IPS-15b (cell line): ENCODE data around the gene TBC1D5.

Experiments
- H3K27me3 ChIP-seq: one replicate; pipeline ENCODE4 v1.6.1; 2013; ENCODE audit warnings: low read length; ENCODE audit not compliant: control insufficient read depth, insufficient read depth
- H3K36me3 ChIP-seq: one replicate; pipeline ENCODE4 v1.6.1; 2013; ENCODE audit warnings: low read length; ENCODE audit not compliant: control insufficient read depth, insufficient read depth
- H3K4me1 ChIP-seq: one replicate; pipeline ENCODE4 v1.6.1; 2013; ENCODE audit warnings: mild to moderate bottlenecking, low read length; ENCODE audit not compliant: control insufficient read depth, insufficient read depth
- H3K4me3 ChIP-seq: one replicate; pipeline ENCODE4 v1.5.1; 2013; ENCODE audit warnings: low read depth, low read length
- H3K9ac ChIP-seq: one replicate; pipeline ENCODE4 v1.6.1; 2013; ENCODE audit warnings: low read depth, mild to moderate bottlenecking, low read length
- H3K9me3 ChIP-seq: one replicate; pipeline ENCODE4 v1.6.1; 2013; ENCODE audit warnings: mild to moderate bottlenecking, low read length; ENCODE audit not compliant: control insufficient read depth, insufficient read depth

TBC1D5 gene

GRCh38 chr3:17157713-17158112 is 584.7 kb downstream of the TBC1D5 start:
- H3K4me1 ChIP-seq, result no peaks in the 10 kb centered on the region
- peaks cover 4% of the 10 kb centered on the region for H3K36me3 ChIP-seq
- no peak overlapping the region for H3K9ac ChIP-seq
- H3K4me3 ChIP-seq, result no peak overlapping the region
- H3K9me3 ChIP-seq, result no peaks in the 10 kb centered on the region
- no peaks in the 10 kb centered on the region for H3K27me3 ChIP-seq

DNA sequence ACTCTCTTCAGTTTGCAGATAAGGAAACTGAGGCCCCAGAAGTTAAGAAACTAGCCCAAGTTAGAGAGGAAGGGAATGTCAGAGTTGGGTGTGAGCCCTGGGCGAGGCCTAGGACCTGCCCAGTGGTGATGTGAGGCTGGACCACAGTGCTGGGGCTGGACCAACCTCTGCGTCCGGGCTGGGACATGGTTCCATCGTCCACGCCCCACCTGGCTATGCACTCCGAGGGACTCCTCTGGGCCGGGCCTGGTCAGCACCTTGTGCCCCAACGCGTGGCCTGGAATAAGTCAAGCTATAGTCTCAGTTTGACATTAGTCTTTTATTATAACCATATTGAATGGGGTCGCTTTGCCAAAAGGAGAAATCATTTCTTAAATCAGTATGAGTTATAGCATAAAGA is 585.6 kb downstream of the TBC1D5 start:
- Histone ChIP-seq H3K4me1 (no peaks in the 10 kb centered on the region), H3K4me3 (no peak overlapping the region), H3K9ac (no peak overlapping the region), H3K27me3 (no peaks in the 10 kb centered on the region), H3K9me3 (no peaks in the 10 kb centered on the region), H3K36me3 (peaks cover 4% of the 10 kb centered on the region)

DNA sequence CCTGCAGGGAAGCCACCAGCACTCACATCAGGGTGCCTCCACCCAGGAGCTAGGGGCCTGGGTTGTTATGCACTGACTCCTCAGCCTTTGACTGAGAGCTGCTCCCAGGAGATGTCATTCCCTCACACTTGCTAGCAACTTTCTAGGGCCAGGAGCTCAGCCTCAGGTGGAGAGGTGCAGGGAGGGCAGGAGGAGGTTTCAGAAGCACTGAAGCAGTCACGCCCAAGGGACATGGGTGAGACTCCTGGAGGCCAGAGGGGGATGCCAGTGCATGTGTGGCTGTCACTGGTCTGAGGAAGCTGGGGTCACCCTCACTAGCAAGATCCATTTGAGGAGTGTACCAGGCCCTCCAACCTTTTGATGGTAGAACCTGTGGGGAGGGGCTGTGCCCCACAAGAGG is 586.5 kb downstream of the TBC1D5 start:
- Histone ChIP-seq H3K9ac (no peak overlapping the region), H3K27me3 (no peaks in the 10 kb centered on the region), H3K4me3 (no peak overlapping the region), H3K36me3 (peaks cover 4% of the 10 kb centered on the region), H3K4me1 (no peaks in the 10 kb centered on the region), H3K9me3 (no peaks in the 10 kb centered on the region)

DNA sequence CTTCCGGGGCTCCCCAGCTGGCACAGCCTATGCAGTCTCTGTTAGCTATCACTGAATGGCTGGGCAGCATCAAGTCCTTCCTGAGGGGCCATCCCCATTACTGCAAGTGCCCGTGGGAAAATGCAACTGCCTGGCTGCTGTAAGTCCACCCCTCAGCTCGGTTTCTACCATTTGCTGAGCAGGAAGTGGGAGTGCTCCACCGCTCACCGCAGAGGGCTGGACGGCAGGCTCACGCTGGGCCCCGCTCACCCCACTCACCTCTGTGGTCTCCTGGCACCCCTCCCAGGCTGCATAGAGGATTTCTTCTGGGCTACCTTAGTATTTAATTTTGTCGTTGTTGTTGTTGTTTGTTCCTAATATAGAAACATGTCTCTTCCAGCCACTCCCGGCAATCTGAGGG is 587.5 kb downstream of the TBC1D5 start:
- Histone ChIP-seq H3K4me3 (no peak overlapping the region), H3K9ac (no peak overlapping the region), H3K27me3 (no peaks in the 10 kb centered on the region), H3K36me3 (peaks cover 4% of the 10 kb centered on the region), H3K4me1 (no peaks in the 10 kb centered on the region), H3K9me3 (no peaks in the 10 kb centered on the region)

- no peak overlapping the region for H3K9ac ChIP-seq
- H3K36me3 ChIP-seq, result peaks cover 4% of the 10 kb centered on the region
Observed at GRCh38 chr3:17154221-17154620, 588.2 kb downstream of the TBC1D5 start.

DNA sequence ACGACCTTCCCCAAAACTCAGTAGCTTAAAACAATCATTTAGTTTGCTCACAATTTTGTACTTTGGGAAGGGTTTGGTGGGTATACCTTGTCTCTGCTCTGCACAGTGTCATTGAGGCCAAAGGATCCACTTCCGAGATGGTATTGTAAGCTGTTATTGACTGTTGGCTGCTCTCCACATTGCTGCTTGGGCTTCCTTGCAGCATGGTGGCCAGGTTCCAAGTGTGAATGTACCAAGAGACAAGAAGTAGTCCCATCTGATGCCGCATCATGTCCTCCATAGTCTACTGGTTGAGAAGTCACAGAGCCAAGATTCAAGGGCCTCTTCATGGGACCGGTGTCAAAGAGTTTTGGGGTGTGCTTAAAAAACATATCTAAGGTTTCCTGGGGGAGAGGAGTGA is 589.2 kb downstream of the TBC1D5 start:
- Histone ChIP-seq H3K9ac (no peak overlapping the region), H3K27me3 (no peaks in the 10 kb centered on the region), H3K4me1 (no peaks in the 10 kb centered on the region), H3K9me3 (no peaks in the 10 kb centered on the region), H3K36me3 (peaks cover 4% of the 10 kb centered on the region), H3K4me3 (no peak overlapping the region)

More at GRCh38 chr3:17154221-17154620, 588.2 kb downstream of the TBC1D5 start:
- Histone ChIP-seq H3K27me3 (no peaks in the 10 kb centered on the region), H3K4me1 (no peaks in the 10 kb centered on the region), H3K9me3 (no peaks in the 10 kb centered on the region), H3K4me3 (no peak overlapping the region)

GRCh38 chr3:17151598-17152373 is 590.6 kb downstream of the TBC1D5 start:
- Histone ChIP-seq H3K9ac (no peak overlapping the region), H3K4me3 (no peak overlapping the region), H3K9me3 (no peaks in the 10 kb centered on the region)

GRCh38 chr3:17149076-17149475 is 593.4 kb downstream of the TBC1D5 start:
- Histone ChIP-seq H3K4me3 (no peak overlapping the region), H3K4me1 (peaks cover under 1% of the 10 kb centered on the region), H3K9ac (no peak overlapping the region), H3K27me3 (no peaks in the 10 kb centered on the region), H3K36me3 (peaks cover 1% of the 10 kb centered on the region), H3K9me3 (no peaks in the 10 kb centered on the region)

More at GRCh38 chr3:17151598-17152373, 590.6 kb downstream of the TBC1D5 start:
- no peaks in the 10 kb centered on the region for H3K27me3 ChIP-seq
- H3K4me1 ChIP-seq, result no peaks in the 10 kb centered on the region
- peaks cover 4% of the 10 kb centered on the region for H3K36me3 ChIP-seq

DNA sequence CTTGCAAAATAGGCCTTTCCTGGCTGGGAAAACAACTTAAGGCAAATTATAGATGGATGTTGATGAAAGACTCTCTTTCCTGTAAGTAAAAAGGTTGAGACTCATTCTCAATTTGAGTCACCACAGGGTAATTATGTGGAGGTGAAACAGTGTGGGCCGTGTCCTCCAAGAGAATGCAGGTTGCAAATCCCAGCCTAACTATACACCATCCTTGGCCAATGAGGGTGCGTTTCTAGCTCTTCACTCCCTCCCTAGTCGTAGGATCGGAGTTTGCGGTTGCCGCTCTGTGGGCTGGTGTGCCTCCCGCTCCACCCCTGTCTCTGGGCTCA is 597.8 kb downstream of the TBC1D5 start:
- H3K36me3 ChIP-seq, result no peaks in the 10 kb centered on the region
- no peak overlapping the region for H3K4me3 ChIP-seq
- peaks cover 4% of the 10 kb centered on the region for H3K4me1 ChIP-seq
- H3K9ac ChIP-seq, result no peak overlapping the region
- H3K27me3 ChIP-seq, result no peaks in the 10 kb centered on the region
- no peaks in the 10 kb centered on the region for H3K9me3 ChIP-seq

- Histone ChIP-seq H3K36me3 (no peaks in the 10 kb centered on the region), H3K9me3 (no peaks in the 10 kb centered on the region), H3K4me1 (peaks cover 4% of the 10 kb centered on the region), H3K27me3 (no peaks in the 10 kb centered on the region), H3K9ac (no peak overlapping the region), H3K4me3 (no peak overlapping the region)
Observed at GRCh38 chr3:17143893-17144664, 598.4 kb downstream of the TBC1D5 start.

DNA sequence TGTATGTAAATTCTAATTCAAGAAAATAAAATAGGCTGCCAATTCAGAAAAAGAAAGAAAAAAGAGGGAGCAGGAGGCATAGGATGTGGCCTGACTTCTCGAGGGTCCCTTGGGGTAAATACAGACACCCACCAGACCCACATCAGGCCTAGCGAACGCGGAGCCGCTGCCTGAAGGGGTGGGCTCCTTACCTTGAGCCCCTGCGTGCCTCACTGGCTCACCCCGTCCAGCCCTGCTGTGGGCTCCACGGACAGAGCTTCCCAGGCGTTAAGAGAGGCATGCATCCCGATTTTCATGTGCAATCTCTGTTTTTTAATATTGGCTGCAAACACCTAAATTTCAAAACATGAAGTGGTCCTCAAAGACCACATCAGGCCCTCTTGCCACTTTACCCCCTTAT is 599.9 kb downstream of the TBC1D5 start:
- Histone ChIP-seq H3K9me3 (no peaks in the 10 kb centered on the region), H3K9ac (no peak overlapping the region), H3K27me3 (no peaks in the 10 kb centered on the region), H3K4me1 (peaks cover 4% of the 10 kb centered on the region), H3K4me3 (no peak overlapping the region), H3K36me3 (no peaks in the 10 kb centered on the region)

- Histone ChIP-seq H3K9me3 (no peaks in the 10 kb centered on the region), H3K9ac (no peak overlapping the region), H3K4me3 (no peak overlapping the region), H3K4me1 (peaks cover 4% of the 10 kb centered on the region), H3K36me3 (no peaks in the 10 kb centered on the region), H3K27me3 (no peaks in the 10 kb centered on the region)
Observed at GRCh38 chr3:17141699-17142098, 600.7 kb downstream of the TBC1D5 start.
